Activated naive CD4-positive, alpha-beta T cell treated with anti-CD3 and anti-CD28 coated beads, Interleukin-2, amount 10 ng/mL, durations not matched to agents 7 days and 5 days (primary cell): ENCODE data around the gene HGS.

Experiments used
- CTCF ChIA-PET: fragments of 350-600 bp; sonication (Branson Sonifier 250); formaldehyde crosslinking; loops from one replicate; lab custom pipeline; 2021; ENCODE audit warnings: antibody characterized with exemption; lab: Charles Lee
- DNase-seq: peaks from one replicate; pipeline ENCODE4 v3.0.0-alpha.2; 2020
- H3K27ac Mint-ChIP-seq: one replicate; pipeline ENCODE4 v1.8.0; 2021; ENCODE audit warnings: mild to moderate bottlenecking, moderate library complexity, mixed read lengths
- H3K27me3 Mint-ChIP-seq: one replicate; pipeline ENCODE4 v1.8.0; 2021; ENCODE audit warnings: mild to moderate bottlenecking, mixed read lengths
- H3K36me3 Mint-ChIP-seq: one replicate; pipeline ENCODE4 v1.8.0; 2021; ENCODE audit warnings: mixed read lengths
- H3K4me1 Mint-ChIP-seq: one replicate; pipeline ENCODE4 v1.8.0; 2021; ENCODE audit warnings: mixed read lengths
- H3K4me3 Mint-ChIP-seq: one replicate; pipeline ENCODE4 v1.8.0; 2021; ENCODE audit warnings: mild to moderate bottlenecking, moderate library complexity, mixed read lengths
- H3K9me3 Mint-ChIP-seq: one replicate; pipeline ENCODE4 v1.8.0; 2021; ENCODE audit warnings: mixed read lengths

Gene HGS, protein sequence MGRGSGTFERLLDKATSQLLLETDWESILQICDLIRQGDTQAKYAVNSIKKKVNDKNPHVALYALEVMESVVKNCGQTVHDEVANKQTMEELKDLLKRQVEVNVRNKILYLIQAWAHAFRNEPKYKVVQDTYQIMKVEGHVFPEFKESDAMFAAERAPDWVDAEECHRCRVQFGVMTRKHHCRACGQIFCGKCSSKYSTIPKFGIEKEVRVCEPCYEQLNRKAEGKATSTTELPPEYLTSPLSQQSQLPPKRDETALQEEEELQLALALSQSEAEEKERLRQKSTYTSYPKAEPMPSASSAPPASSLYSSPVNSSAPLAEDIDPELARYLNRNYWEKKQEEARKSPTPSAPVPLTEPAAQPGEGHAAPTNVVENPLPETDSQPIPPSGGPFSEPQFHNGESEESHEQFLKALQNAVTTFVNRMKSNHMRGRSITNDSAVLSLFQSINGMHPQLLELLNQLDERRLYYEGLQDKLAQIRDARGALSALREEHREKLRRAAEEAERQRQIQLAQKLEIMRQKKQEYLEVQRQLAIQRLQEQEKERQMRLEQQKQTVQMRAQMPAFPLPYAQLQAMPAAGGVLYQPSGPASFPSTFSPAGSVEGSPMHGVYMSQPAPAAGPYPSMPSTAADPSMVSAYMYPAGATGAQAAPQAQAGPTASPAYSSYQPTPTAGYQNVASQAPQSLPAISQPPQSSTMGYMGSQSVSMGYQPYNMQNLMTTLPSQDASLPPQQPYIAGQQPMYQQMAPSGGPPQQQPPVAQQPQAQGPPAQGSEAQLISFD

DNA sequence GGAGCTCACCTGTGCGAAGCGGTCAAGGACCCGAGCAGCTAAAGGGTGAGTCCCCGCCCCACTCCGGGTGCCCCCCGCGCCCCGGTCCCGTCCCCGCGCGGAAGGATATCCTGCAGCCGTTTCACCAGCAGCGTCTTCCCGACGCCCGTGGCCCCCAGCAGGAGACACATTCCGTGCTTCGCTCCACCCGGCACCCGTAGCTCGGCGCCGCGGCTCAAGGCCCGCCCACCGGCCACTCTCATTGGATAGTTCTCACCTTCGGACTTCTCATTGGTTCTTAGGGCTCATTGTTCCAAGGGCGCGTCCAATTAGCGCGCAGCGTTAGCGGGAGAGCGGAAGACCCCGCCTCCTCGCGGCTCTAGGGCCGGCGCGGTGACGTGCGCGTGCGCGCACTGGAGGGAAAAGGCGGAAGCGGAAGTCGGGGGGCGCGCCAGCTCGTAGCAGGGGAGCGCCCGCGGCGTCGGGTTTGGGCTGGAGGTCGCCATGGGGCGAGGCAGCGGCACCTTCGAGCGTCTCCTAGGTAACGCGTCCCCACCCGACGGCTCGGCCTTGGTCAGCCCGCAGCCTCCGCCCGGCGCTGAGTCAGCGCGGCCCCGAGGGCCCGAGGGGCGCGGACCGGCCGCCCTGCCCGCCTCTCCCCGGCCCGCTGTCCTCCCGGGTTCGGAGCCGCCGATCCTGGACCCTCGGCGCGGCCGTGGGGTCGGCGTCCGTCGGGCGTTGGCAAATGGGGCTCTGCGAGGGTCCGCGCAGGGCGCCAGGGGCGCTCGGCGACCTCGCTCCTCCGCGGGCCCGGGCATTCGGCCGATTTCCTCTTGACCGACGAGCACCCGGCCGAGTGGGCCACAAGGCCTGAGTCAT lies at the start of gene HGS, which contains the start of gene ARL16:
Gene HGS (plus strand): TSS at position 428 of the 858 bp plus-strand sequence. CDS start 56 bp downstream, at position 484.
Gene ARL16 (minus strand): TSS at position 214 of the 858 bp plus-strand sequence. CDS start 44 bp downstream, at position 170.
- no peaks in the 10 kb centered on the region for H3K9me3 Mint-ChIP-seq
- DNase-seq = peak; percentile 97
- peaks cover 35% of the 10 kb centered on the region for H3K36me3 Mint-ChIP-seq
- CTCF ChIA-PET = interaction anchor here (0.9 to 1.6 kb wide), 4 partner anchors 8 to 25 kb away, joined by 3 to 4 read pairs (median 4); partner anchors contain the start of gene MRPL12
- peak within 1 kb of the TSS; percentile 94 for H3K27ac Mint-ChIP-seq
- peaks cover 40% of the 10 kb centered on the region for H3K4me1 Mint-ChIP-seq
- H3K4me3 Mint-ChIP-seq = peak within 1 kb of the TSS; percentile 94
- peaks cover 4% of the 10 kb centered on the region for H3K27me3 Mint-ChIP-seq

DNA sequence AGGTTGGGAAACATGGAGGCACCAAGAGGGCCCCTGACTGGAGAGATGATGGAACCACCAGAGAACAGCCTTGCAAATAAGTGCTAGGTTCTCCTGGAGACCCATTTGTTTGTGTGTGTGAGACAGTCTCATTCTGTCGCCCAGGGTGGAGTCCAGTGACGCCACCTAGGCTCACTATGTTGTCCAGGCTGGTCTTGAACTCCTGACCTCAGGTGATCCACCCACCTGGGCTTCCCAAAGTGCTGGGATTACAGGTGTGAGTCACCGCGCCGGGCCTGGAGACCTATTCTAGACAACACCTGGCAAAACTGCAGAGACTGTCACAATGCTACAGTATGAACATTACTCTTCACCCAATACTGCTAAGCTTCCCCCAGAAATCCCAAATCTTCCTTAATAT lies 48.4 kb upstream of the HGS start:
- peaks cover 4% of the 10 kb centered on the region for H3K27me3 Mint-ChIP-seq
- CTCF ChIA-PET = no interaction called here
- H3K4me1 Mint-ChIP-seq = peaks cover 21% of the 10 kb centered on the region
- H3K4me3 Mint-ChIP-seq = peak overlapping the region; percentile 89
- H3K9me3 Mint-ChIP-seq = no peaks in the 10 kb centered on the region
- H3K36me3 Mint-ChIP-seq = peaks cover 9% of the 10 kb centered on the region
- no peak for DNase-seq
- no peak overlapping the region for H3K27ac Mint-ChIP-seq

DNA sequence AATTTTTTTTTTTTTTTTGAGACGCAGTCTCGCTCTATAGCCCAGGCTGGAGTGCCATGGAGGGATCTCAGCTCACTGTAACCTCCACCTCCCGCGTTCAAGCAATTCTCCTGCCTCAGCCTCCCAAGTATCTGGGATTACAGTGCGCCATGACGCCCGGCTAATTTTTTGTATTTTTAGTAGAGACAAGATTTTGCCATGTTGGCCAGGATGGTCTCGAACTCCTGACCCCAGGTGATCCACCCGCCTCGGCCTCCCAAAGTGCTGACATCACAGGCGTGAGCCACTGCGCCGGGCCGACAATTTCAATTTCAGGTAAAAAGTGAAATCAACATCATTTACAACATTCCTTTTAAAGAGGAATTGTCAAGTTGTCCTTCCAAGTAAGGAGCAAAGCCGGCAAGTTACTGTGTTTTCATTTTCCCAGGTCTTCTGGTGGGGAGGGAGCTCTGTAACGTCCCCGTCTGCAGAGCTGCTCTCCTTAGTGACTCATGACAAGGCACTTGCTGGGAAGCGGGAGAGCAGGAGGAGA lies 47.8 kb upstream of the HGS start:
- Mint-ChIP-seq H3K27me3 (peaks cover 4% of the 10 kb centered on the region), H3K27ac (peak overlapping the region; percentile 80), H3K4me3 (peak overlapping the region; percentile 89), H3K9me3 (no peaks in the 10 kb centered on the region), H3K36me3 (peaks cover 9% of the 10 kb centered on the region), H3K4me1 (peaks cover 21% of the 10 kb centered on the region)
- CTCF ChIA-PET = no interaction called here
- no peak for DNase-seq

DNA sequence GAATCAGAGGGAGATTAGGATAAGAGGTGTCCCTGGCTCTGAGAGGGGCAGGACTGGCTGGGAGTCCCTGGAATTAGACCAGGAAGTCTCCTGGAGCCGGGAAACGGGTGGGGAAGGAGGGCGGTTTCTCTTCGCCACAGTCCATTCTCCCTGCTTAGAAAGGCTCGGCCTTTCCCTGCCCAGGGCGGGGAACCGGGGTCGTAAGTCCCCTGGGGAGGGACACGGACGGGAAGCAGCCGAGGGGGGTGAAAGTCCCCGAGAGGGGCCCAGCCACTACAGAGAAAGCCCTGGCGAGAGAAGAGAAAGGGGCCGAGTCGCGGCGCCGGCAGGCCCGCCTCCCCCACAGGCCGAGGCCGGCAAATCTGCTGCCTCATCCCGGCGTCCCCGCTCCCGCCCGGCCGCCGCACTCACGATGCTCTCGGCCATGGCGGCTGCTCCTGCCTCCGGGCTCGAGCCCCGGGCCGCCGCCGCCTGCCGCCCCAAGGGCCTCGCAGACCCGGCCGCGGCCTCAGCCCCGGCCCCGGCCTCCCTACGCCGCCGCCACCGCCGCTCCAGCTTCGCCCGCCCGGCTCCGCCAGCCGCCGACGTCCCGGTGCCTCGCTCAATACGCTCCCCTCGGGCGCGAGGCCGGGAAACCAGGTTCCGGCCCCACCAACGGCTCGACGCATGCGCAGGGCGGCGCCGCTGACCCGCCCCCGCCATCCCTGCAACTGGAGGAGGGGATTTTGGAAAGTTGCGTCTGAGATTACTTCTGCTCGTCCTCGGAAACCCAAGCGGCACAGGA lies 47.1 kb upstream of the HGS start, which contains the start of the genes NPLOC4 and TSPAN10:
Gene NPLOC4 (minus strand): TSS at position 608 of the 784 bp plus-strand sequence. CDS start 182 bp downstream, at position 426.
Gene TSPAN10 (plus strand): TSS at position 692 of the 784 bp plus-strand sequence. CDS start 5,217 bp downstream, outside the sequence.
- DNase-seq = peak; percentile 81
- H3K9me3 Mint-ChIP-seq = no peaks in the 10 kb centered on the region
- H3K4me1 Mint-ChIP-seq = peaks cover 21% of the 10 kb centered on the region
- CTCF ChIA-PET = no interaction called here
- peaks cover 4% of the 10 kb centered on the region for H3K27me3 Mint-ChIP-seq
- H3K4me3 Mint-ChIP-seq = peak within 1 kb of the TSS; percentile 89
- H3K36me3 Mint-ChIP-seq = peaks cover 5% of the 10 kb centered on the region
- H3K27ac Mint-ChIP-seq = peak within 1 kb of the TSS; percentile 80

DNA sequence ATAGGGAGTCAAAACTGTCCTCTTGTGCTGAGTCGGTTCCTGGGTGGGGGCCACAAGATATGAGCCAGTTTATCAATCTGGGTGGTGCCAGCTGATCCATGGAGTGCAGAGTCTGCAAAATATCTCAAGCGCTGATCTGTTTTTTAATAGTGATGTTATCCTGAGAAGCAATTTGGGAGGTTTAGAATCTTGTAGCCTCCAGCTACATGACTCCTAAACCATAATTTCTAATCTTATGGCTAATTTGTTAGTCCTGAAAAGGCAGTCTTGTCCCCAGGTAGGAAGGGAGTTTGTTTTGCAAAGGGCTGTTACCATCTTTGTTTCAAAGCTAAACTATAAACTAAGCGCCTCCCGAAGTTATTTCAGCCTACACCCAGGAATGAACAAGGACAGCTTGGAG lies 45.1 kb upstream of the HGS start:
- Mint-ChIP-seq H3K4me3 (peak overlapping the region; percentile 14), H3K4me1 (peaks cover 17% of the 10 kb centered on the region), H3K9me3 (no peaks in the 10 kb centered on the region), H3K27ac (no peak overlapping the region), H3K36me3 (peaks cover 2% of the 10 kb centered on the region), H3K27me3 (peaks cover 4% of the 10 kb centered on the region)
- no peak for DNase-seq
- CTCF ChIA-PET = no interaction called here

DNA sequence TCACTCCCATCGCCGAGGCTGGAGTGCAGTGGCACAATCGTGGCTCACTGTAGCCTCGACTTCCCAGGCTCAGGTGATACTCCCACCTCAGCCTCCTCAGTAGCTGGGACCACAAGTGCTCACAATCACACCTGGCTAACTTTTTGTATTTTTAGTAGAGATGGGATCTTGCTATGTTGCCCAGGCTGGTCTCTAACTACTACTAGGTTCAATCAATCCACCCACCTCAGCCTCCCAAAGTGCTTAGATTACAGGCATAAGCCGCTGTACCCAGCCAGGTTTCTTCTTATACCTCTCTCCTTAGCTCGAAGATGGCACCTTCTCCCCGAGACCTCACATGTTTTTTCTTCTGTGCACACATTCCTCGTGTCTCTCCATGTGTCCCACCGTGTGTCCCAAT lies 43.8 kb upstream of the HGS start:
- H3K4me1 Mint-ChIP-seq = peaks cover 14% of the 10 kb centered on the region
- peaks cover 2% of the 10 kb centered on the region for H3K36me3 Mint-ChIP-seq
- no peak for DNase-seq
- CTCF ChIA-PET = no interaction called here
- H3K9me3 Mint-ChIP-seq = no peaks in the 10 kb centered on the region
- H3K27me3 Mint-ChIP-seq = peaks cover 4% of the 10 kb centered on the region
- no peak overlapping the region for H3K27ac Mint-ChIP-seq
- no peak overlapping the region for H3K4me3 Mint-ChIP-seq

DNA sequence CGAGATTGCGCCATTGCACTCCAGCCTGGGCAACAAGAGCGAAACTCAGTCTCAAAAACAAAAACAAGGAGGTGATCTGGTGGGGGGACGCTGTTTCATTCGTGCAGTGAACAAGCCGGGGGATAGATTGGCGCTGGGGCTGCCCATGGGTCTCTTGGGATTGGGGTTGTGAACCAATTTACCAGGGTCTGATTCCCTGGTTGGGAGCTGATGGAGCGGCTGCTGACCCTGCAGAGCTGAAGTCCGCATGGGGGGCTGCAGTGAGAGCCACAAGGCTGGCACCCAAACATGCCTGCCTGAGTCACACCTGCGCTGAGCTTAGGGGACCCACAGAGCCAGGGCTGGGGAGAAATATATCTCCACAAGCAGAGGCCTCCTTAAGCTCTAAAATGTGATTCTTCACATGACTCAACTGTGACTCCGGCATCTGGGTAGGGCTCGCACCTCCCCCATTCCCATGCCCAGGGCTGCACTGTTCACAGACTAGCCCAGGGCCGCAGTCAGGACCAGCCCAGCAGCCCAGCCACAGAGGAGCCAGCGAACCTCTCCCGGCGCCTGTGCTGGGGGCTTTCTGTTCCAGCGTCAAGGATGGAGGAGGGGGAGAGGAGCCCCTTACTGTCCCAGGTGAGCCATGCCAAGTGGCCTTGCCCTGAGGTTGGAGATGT lies 41.9 kb upstream of the HGS start:
- Mint-ChIP-seq H3K4me1 (peaks cover 2% of the 10 kb centered on the region), H3K9me3 (no peaks in the 10 kb centered on the region), H3K4me3 (no peak overlapping the region), H3K27ac (no peak overlapping the region), H3K27me3 (peaks cover 16% of the 10 kb centered on the region), H3K36me3 (no peaks in the 10 kb centered on the region)
- DNase-seq = no peak
- CTCF ChIA-PET = no interaction called here

DNA sequence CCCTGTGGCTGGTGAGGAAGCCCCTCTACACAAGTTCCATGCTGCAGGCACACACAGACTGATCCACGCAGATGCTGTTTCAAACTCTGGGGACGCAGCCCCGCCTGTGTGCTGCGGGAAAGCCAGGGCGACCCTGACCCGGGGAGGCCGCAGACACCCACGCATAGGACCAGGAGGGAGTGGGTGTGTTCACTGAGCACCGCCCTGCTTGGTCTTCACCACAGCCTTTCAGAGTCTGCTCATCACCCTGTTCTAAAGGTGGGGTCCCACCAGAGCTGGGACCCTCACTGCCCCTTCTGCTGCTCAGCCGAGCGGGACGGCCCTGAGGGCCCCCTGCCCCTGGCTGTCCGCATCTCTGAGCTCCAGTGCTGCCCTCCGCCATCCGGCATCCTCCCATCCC lies 39.3 kb upstream of the HGS start:
- no peak overlapping the region for H3K27ac Mint-ChIP-seq
- no peak overlapping the region for H3K4me3 Mint-ChIP-seq
- CTCF ChIA-PET = no interaction called here
- no peak for DNase-seq
- no peaks in the 10 kb centered on the region for H3K4me1 Mint-ChIP-seq
- peaks cover 6% of the 10 kb centered on the region for H3K9me3 Mint-ChIP-seq
- H3K36me3 Mint-ChIP-seq = no peaks in the 10 kb centered on the region
- peaks cover 37% of the 10 kb centered on the region for H3K27me3 Mint-ChIP-seq

DNA sequence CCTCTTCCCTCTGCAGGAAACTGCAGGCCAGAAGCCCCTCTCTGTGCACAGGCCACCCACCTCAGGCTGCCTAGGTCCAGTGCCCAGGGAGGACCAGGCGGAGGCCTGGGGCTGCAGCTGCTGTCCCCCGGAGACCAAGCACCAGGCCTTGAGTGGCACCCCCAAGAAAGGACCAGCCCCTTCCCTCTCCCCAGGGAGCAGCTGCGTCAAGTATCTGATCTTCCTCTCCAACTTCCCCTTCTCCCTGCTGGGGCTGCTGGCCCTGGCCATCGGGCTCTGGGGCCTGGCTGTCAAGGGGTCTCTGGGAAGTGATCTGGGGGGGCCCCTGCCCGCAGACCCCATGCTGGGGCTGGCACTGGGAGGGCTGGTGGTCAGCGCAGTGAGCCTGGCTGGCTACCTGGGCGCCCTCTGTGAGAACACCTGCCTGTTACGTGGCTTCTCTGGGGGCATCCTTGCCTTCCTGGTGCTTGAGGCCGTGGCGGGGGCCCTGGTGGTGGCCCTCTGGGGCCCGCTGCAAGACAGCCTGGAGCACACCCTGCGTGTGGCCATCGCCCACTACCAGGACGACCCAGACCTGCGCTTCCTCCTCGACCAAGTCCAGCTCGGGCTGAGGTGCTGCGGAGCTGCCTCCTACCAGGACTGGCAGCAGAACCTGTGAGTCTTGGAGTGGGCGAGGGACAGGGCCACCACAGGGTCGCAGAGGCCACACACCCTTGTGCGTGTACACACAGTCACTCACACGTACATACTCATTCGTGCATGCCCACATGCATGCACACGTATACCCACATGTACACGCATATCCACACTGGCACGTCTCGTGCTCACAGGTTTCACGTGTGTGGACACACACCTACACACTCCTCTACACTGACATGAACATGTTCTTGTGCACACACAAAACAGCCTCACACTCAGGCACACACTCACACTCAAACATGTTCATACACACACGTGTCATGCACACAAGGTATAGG lies 38.5 kb upstream of the HGS start:
- Mint-ChIP-seq H3K27me3 (peaks cover 43% of the 10 kb centered on the region), H3K4me1 (no peaks in the 10 kb centered on the region), H3K36me3 (peaks cover 2% of the 10 kb centered on the region), H3K27ac (no peak overlapping the region), H3K4me3 (no peak overlapping the region), H3K9me3 (peaks cover 6% of the 10 kb centered on the region)
- DNase-seq = no peak
- CTCF ChIA-PET = no interaction called here

DNA sequence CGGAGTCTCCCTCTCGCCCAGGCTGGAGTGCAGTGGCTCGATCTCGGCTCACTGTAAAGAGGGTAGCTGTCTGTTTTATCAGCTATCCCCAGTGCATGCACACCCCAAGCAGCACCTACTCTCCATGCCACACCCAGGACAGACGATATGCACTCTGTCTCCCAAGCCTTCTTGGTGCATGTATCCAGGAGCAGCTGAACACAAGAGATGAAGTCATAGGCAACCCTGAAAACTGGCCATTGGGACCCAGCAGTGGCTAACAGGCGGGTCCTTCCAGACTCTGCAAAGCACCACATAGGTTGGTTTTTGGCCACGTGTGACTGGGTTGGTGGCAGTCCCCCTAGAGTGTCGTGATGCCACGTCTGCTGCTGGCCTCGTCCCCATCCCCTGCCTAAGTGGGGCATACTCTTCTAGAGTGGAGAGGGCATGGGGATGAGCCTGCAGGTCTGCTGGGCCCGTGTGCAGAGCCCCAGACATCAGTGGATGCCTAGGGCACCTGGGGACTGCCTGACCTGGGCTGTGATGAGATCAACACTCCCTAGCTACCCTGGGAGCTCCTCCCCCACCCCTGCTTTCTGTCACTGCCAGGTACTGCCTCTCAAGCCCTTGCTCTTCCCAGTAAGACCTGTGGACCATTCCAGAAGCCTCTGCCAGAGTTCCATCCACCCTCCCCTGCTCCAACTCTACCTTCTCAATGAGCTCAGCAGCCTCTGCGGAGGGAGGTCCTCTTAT lies 36.8 kb upstream of the HGS start:
- Mint-ChIP-seq H3K36me3 (peaks cover 2% of the 10 kb centered on the region), H3K4me1 (peaks cover 5% of the 10 kb centered on the region), H3K27ac (no peak overlapping the region), H3K4me3 (no peak overlapping the region), H3K27me3 (peaks cover 58% of the 10 kb centered on the region), H3K9me3 (peaks cover 6% of the 10 kb centered on the region)
- DNase-seq = no peak
- CTCF ChIA-PET = interaction anchor here (0.6 kb wide), 1 partner anchor 18 kb away, joined by 3 read pairs; no protein-coding TSS in a partner anchor

DNA sequence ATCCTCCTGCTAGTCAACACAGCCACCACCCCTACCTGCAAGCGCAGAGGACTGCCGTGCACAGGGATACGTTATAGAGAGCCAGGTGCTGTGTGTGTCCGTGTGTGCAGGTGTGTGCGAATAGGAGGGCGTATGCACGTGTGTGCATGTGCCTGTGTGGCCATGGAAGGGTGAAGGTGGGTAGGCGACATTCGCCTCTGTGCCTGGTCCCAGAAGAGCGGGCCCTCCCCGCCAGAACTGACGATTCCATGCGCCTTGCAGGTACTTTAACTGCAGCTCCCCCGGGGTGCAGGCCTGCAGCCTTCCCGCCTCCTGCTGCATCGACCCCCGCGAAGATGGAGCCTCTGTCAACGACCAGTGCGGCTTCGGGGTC lies 36.2 kb upstream of the HGS start:
- Mint-ChIP-seq H3K4me1 (peaks cover 5% of the 10 kb centered on the region), H3K27me3 (peaks cover 58% of the 10 kb centered on the region), H3K9me3 (peaks cover 6% of the 10 kb centered on the region), H3K27ac (no peak overlapping the region), H3K36me3 (peaks cover 2% of the 10 kb centered on the region), H3K4me3 (no peak overlapping the region)
- CTCF ChIA-PET = no interaction called here
- DNase-seq = no peak
